Measurements from ENCODE around the gene HDAC7.

The HDAC7 gene

GRCh38 chr12:47776471-47777143 lies 43.1 kb downstream of the HDAC7 start:
- CTCF ChIA-PET, result interaction anchor here (0.8 to 35.8 kb wide), 17 partner anchors 9 to 125 kb away, joined by 3 to 1524 read pairs (median 7); partner anchors contain the start of genes ENDOU, RAPGEF3 and RPAP3
- POLR2A ChIA-PET, result interaction anchor here (0.6 kb wide), 1 partner anchor 94 kb away, joined by 3 read pairs; no protein-coding TSS in a partner anchor
- no peak for TF ChIP-seq CTCF (IDR thresholded peaks at IDR 0.05; ENCODE audit: control extremely low read depth, extremely low read depth, low read depth, missing control alignments)
- no peak for DNase-seq (ENCODE audit: extremely low spot score)

GRCh38 chr12:47775100-47775911 lies 44.4 kb downstream of the HDAC7 start:
- CTCF ChIA-PET, result interaction anchor here (1.3 to 35.8 kb wide), 10 partner anchors 7 to 109 kb away, joined by 3 to 1524 read pairs (median 34); partner anchors contain the start of genes ENDOU, RAPGEF3 and RPAP3
- no peak for TF ChIP-seq CTCF (IDR thresholded peaks at IDR 0.05; ENCODE audit: control extremely low read depth, extremely low read depth, low read depth, missing control alignments)
- POLR2A ChIA-PET, result no interaction called here
- DNase-seq (ENCODE audit: extremely low spot score), result no peak

GRCh38 chr12:47774663-47775062 lies 45.0 kb downstream of the HDAC7 start:
- TF ChIP-seq CTCF (IDR thresholded peaks at IDR 0.05; ENCODE audit: control extremely low read depth, extremely low read depth, low read depth, missing control alignments), result no peak
- ChIA-PET CTCF (interaction anchor here (1.8 to 35.8 kb wide), 6 partner anchors 7 to 63 kb away, joined by 13 to 1524 read pairs (median 98); partner anchors contain the start of genes ENDOU, RAPGEF3 and RPAP3), POLR2A (no interaction called here)
- no peak for DNase-seq (ENCODE audit: extremely low spot score)

GRCh38 chr12:47773858-47774580 lies 45.7 kb downstream of the HDAC7 start:
- ChIA-PET POLR2A (no interaction called here), CTCF (interaction anchor here (1.8 to 35.8 kb wide), 4 partner anchors 8 to 63 kb away, joined by 10 to 1524 read pairs (median 196); partner anchors contain the start of genes ENDOU, RAPGEF3 and RPAP3)
- no peak for DNase-seq (ENCODE audit: extremely low spot score)
- TF ChIP-seq CTCF (IDR thresholded peaks at IDR 0.05; ENCODE audit: control extremely low read depth, extremely low read depth, low read depth, missing control alignments), result no peak

- peak; percentile 91 for DNase-seq (ENCODE audit: extremely low spot score)
- POLR2A ChIA-PET, result no interaction called here
- TF ChIP-seq CTCF (IDR thresholded peaks at IDR 0.05; ENCODE audit: control extremely low read depth, extremely low read depth, low read depth, missing control alignments), result peak; percentile 41
- CTCF ChIA-PET, result interaction anchor here (1.1 to 35.8 kb wide), 9 partner anchors 8 to 97 kb away, joined by 3 to 1524 read pairs (median 7); partner anchors contain the start of genes ENDOU, RAPGEF3 and RPAP3
Observed at GRCh38 chr12:47773062-47773857, 46.4 kb downstream of the HDAC7 start, which contains the start of gene SLC48A1. TSS of gene SLC48A1 (plus strand) at chr12:47773238. CDS start at chr12:47773305, 67 bp downstream.

Measured in GM10248 (cell line).